22Rv1 (cell line): Measurements from ENCODE around the gene STAMBP.

ENCODE experiments used
- CTCF ChIP-seq: fragments of 450-650 bp; IDR thresholded peaks from 2 replicates; pipeline ENCODE4 v1.5.1; 2017; ENCODE audit warnings: mild to moderate bottlenecking
- ZFX ChIP-seq: fragments of 450-650 bp; IDR thresholded peaks from 2 replicates; pipeline ENCODE4 v1.6.1; 2017; ENCODE audit warnings: antibody characterized with exemption, borderline replicate concordance

- TF ChIP-seq CTCF, result no peak
- no peak for TF ChIP-seq ZFX
These were observed 64.0 kb downstream of the STAMBP start, which contains the start of gene ACTG2 for GRCh38 chr2:73892631-73893329.
